DMS114 treated with DMSO at 0.1 percent for 48 hours (cell line): ENCODE data around the gene WWC2.
"Not testable (repeated sequence)": the region's sequence is repeated elsewhere in the genome, so short reads cannot be mapped to it uniquely, and the experiment has no call there.

Experiments
- DNase-seq: peaks from one replicate; lab custom pipeline; 2025; ENCODE audit not compliant: unreplicated experiment; lab: John Stamatoyannopoulos, UW

The WWC2 gene

DNA sequence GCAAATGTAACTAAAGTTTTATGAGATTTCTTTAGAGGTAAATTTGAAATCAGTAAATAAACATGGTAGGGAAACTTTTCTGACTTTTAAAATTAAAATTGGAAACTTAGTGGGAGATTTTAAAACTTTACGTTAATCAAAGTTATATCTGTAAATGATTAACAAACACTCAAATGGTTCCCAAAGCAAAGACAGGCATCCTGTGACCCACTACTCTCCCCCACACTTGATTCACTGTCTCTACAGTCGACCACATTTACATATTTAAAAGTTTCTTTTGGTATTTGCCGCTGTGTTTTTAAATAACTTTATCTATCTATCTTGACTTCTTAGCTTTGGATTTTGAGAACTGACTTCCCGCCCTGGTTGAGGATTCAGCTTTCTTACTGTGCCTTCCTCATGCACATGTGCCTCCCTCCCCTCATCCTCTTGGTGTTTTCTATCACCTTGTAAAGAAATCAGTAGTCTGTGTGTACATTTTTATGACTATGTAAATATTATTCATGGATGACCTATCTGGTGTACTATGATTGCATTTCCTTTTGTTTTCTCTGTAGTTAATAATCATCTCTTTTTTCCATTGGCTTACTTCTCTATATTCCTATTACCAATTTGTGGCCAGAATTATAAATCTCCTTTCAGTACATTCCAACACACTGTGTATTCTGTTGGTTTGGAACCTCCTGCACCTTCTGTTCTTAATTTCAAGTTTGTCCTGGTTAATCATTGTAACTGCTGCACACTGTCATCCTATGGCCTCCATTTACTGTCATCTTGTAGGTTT is 72.6 kb downstream of the WWC2 start:
- DNase-seq = no peak

DNA sequence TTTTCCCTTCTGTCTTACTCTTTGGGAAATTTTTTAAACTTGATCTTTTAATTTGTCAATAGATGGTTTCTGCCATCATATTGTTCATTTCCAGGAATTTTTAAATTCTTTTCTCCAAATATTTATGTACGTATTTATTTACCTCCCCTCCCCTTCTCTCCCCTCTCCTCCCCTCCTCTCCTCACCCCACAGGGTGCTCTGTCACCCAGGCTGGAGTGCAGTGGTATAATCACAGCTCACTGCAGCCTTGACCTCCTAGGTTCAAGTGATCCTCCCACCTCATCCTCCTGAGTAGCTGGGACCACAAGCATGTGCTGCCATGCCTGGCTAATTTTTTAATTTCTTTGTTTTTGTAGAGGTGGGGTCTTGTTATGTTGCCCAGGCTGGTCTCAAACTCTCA is 73.8 kb downstream of the WWC2 start:
- no peak for DNase-seq

DNA sequence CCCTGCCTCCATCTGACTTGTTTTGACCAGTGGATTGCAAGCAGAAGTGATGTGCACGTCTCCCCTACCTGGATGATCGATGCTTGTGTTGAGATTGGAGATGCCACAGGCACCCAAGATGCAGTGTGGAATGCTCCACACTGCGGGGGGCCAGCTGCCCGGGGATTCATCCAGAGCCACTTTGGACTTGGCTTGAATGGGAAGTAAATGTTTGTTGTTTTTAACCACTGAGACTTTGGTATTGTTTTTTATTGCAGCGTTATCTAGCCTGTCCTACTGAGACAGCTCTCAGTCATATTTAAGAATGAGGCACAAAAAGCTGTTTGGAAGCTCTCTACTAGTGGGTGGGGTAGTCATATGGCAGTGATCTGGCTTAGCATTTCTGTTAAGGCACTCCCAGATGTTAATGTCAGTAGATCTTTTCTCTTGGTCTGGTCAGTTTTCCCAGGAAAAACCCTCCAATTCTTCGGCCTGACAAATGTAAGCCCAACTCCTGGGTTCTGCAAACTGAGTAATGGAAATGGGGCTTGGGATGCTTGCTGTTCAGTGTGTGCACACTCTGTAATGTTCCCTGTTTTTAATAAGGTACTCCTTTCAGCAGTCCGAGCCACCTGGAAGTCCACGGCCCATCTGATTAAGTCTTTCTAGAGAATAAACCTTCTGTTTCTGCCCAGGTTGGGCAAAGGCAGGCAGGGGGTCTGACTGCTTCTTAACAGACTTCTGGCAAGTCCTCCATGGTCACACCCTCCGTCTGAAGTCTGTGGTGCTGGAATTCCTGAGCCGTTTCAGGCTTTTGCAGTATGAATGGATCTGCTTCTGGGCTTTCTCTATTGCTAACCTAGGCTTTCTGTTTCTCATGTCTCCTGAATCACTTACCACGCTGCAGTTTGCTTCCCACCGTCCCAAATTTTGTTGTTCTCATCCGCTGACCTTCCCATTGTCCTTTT is 74.8 kb downstream of the WWC2 start:
- DNase-seq = no peak

DNA sequence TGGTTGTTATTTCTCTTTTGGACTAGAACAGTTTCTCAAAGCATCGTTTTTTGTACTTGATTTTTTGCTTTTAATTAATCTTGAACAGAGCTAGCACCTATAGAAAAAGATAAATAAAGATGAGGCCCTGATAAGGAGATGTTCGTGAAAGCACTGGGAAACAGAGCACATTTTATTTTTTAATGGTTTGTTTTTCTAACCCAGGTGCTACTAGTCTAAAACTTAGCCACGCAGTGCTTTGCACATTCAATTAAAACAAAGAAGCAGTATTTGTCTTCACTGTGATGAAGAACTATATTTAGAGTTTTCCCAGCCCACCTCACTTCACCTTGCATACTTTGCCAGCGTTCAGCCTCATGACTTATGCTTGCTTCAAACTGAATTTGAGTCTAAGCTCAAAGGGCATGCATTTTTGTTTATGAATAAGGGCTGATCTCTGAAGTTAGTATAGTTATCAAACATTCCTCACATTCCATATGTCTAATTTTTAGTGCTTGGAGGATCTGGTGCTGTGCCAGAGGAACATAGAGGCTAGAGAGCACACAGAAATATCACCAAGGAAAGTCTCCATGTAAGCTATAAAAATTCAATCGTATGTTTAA is 76.7 kb downstream of the WWC2 start:
- no peak for DNase-seq

DNA sequence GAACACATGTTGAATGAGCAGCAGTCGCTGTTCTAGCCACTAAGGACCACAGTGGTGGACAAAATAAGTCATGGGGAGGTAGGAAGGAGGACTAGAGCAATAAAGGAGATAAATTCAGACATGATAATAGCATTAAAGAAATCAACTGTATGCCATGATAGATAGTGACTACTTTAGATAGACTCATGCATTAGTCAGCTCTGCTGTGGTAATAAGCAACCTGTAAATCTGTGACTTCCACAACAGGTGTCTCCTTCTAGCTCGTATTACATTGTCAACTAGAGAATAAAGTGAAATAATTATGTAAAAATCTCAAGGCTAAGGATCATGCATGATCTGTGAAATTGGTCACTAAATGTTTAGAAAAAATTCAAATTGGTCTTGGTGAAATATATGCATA is 77.9 kb downstream of the WWC2 start:
- no peak for DNase-seq

DNA sequence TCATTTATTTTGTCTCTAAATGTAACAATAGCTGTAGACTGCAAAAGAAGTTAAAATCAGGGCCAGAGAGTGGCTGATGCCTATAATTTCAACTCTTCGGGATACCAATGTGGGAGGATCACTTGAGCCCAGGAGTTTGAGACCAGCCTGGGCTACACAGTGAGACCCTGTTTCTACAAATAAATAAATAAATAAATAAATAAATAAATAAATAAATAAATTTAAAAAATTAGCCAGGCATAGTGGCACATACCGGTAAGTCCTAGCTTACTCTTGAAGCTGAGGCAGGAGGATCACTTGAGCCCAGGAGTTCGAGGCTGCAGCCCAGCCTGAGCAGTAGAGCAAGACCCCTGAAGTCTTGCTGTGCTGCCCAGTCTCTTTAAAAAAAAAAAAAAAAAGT is 79.1 kb downstream of the WWC2 start:
- DNase-seq = no peak

DNA sequence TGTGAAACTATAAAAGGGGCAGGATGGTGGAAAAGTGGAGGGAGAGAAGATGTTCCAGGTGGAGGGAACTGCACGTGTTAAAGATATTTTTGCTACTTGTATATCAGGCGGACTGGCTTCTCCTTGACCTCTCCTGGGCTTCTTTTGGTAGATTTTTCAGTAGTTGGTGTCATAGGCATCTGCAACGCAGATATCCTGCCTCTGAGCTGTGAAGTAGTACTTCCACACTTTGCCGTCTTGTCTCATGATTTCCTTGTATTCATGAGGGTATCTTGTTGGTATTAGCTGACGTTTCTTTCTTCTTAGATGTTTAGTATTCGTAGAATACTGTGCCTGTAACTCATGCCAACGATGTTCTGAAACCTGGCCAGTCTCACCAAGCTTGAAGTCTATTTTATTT is 81.0 kb downstream of the WWC2 start:
- DNase-seq = no peak

DNA sequence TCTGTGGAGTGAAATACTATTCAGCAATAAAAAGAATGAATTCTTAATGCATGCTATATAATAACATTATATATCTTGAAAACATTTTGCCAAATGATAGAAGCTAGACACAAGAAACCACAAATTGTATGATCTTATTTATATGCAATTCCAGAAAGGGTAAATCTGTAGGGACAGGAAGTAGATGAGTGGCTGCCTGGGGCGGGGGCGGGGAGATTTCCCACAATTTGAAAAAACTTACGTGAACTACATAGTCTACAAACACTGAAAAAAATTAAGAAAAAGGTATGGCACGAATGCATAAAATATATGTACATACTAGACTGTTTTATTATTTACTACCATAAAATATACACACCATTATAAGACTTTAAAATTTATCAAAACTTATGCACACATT is 81.6 kb downstream of the WWC2 start:
- no peak for DNase-seq

DNA sequence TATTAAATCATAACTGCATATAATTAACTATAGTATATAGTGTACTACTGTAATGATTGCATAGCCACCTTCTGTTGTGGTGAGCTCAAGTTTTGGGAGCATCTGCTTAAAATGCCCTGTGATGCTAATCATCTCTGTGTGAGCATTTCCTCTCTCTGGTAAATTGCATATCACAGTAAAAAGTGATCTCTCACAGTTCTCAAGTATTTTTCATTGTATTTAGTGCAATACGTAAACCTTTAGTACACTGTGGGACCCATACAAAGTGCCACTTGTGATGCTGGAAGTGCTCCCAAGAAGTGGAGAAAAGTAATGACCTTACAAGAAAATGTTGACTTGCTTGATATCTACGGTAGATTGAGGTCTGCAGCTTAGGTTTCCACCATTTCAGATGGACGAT is 82.0 kb downstream of the WWC2 start:
- DNase-seq = no peak

DNA sequence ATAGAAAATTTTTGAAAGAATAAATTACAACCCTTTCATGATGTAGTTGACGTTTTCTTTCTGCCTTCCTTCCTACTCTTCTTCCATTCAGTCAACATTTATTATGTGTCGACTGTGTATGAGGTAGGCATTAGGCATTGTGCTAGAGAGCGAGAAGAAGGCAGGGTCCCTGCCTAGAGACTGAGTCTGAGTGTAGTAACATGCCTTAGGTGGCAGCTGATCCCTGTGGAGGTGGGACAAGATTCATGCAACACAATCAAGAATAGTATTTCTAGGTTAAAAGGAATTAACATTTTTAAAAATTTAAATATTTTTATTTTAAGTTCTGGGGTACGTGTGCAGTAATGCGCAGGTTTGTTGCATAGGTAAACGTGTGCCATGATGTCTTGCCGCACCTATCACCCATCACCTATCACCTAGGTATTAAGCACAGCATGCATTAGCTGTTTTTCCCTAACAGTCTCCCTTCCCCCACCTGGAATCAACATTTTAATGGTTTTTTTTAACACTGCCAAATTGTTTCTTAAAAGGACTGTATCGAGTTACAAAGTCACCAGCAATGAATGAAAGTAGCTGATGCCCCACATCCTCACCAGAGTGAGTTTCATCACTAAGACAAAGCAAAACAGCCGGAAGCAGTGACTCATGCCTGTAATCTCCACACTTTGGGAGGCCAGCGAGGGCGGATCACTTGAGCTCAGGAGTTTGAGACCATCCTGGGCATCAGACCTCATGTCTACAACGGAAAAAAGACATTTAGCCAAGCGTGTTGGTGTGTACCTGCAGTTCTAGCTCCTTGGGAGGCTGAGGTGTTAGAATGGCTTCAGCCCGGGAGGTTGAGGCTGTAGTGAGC is 84.0 kb downstream of the WWC2 start:
- DNase-seq = no peak

DNA sequence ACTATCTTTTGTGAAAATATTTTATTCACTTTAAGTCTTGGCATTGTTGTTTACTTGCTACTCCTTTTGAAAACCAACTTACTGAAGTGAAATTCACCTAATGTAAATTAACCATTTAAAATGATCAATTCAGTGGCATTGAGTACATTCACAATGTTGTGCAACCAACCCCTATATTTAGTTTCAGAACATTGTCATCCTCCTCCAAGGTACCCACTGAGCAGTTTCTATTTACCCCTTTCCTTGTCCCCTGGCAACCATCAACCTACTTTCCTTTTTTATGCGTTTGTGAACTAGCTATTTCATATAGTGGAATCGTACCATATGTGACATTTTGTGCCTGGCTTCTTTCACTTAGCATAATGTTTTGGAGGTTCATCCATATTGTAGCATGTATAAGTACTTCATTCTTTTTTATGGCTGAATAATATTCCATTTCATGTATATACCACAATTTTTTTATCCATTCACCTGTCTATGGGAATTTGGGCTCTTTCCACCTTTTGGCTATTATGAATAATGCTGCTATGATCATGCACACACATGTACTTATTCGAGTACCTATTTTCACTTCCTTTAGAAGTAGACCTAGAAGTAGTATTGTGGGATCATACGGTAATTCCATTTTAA is 85.0 kb downstream of the WWC2 start:
- DNase-seq = no peak

DNA sequence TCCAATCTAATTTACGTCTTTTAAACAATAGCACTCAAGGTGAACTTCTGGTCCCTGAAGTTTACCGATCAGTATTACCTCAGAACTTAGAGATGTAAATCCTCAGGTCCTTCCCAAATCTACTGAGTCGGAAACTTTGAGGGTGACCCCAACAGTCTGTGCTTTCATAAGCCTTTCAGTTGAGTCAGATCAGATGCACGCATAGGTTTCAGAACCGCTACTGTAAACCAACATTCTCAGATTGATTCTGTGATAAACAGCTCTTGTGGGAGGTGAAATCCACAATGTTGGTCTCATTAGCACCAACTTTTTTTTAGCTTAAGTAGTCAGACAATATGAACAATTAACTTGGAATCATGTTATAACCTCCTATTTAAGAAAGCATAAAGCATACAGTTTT is 86.0 kb downstream of the WWC2 start:
- no peak for DNase-seq

DNA sequence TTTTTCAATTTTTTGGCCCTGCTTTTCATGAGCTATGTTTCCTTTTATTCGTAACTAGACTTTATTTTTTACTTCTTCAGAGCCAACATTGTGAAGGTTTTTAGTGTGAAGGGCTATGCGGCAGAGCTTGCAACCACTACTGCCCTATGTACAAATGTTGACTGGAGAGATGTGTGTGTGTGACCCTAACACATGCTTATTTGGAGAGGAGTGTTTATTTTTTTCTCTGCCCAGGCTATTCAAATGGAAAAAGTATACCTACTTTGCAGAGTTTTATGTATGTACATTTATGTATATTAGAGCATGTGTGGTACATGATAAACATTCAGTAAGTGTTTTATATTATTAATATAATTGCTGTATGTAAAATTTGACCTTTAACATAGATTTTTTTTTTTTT is 86.5 kb downstream of the WWC2 start:
- DNase-seq = no peak

DNA sequence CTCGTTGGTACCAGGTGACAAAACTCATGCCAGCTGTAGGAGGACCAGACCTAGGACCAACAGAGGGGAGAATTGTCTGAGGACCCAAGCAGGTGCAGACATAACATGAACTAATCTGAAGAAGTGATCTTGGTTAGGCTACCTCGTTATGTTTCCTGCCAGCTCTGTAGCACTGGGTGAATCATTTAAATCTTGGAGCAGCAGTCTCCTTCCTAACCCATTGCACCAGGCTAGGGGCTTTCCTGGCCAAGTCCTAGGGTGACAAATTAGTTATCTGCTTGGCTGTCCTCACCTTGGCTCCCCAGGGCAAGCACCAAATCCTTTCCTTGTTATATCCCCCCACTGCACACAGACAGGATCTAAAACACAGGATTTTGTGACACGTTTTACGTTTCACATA is 87.8 kb downstream of the WWC2 start:
- no peak for DNase-seq

DNA sequence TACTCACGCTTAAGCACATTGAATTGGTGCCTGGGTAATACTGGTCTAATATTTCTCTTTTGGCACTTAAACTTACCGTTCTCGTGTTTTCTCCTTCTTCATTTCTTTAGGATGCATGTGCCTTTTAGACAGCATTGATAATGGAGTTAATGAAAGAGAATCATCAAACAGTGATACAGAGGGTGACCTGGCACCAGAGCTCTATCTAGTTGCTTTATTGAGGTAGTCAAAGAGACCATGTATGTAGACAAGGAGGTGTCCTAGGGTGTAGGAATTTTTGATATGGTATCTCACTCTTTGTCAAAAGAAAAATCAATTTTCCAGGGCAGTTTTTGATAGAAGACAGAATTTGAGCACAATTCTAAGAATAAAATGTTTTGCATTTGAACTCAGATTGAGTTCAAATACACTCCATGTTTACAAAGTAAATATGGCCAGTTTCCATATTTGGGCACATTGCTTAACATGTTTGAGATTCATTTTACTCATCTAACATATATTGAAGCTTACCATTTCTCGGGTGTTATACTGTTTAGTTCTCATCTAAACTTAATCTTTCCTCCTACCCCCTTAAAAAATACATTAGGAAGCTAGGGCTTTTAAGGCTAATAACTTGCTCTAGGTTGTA is 92.0 kb downstream of the WWC2 start:
- DNase-seq = no peak

DNA sequence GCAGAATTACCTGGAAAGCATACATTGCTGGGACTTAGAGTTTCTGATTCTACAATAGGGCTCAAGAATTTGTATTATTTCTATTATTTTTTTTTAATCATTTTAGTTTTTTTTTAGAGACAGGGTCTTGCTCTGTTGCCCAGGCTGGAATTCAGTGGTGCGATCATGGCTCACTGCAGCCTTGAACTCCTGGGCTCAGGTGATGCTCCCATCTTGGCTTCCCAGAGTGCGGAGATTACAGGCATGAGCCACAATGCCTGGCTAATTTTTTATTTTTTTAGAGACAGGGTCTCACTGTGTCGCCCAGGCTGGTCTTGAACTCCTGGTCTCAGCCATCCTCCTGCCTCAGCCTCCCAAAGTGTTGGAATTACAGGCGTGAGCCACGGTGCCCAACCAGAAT is 92.6 kb downstream of the WWC2 start:
- no peak for DNase-seq

DNA sequence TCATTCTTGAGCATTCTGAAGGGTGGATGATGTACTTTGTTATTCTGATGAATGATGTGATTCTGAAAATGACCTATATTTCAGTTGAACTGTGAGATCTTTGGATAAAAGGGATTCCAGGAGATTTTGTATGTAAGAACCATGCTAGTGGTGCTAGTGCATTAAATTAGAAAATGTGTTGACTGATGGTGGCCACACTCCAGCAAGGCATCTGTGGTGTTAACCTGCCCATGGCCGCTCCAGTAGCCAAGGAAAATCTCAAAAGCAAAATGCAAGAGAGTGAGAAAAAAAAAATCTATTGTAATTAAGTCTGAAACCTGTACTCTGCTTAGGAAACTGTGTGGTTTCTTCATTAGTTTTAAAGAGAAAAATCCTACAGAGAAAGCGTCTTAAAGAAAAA is 93.5 kb downstream of the WWC2 start:
- no peak for DNase-seq

DNA sequence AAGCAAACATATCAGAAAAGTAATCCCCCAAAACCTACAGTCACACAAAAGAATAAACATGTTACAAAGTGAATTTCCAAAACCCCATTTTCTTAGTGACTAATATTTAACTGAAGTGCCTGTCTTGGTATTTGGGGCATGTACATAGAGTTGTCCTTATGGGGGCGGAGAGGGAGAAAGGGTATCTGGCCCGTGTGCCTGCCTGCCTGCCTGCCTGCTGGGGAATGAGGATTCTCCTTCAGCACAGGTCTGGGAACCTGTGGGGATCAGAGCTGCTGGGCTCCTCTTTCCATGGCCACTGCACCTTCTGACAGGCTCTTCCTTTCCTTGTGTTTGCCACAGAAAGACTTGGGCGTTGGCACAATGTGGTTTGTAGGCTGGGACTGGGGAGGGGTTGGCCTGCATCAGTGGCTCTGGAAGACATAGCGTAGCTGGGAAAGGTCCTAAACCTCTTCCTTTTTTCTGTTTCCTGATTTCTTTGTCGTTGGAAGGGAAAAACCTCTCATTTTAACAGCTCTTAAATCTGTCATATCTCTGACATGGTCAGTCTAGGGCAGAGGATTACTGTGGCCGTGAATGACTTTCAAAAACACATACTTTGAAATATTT is 94.8 kb downstream of the WWC2 start:
- not testable (repeated sequence) for DNase-seq

DNA sequence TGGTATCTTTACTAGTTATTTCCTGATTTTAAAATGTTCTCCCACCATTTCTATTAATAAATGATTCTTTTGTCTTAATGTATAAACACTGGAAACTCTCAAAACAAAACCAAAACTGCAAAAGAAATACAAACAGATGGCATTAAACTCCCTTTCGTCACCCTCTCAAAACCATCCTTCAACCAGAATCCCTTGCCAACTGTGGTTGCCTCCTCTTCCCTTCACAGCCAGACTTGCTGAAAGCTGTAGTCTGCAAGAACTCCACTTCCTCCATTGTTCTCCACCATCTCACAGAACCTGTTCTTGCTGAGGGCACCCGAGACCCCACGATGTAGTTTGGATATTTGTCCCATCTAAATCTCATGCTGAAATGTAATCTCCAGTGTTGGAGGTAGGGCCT is 96.5 kb downstream of the WWC2 start:
- no peak for DNase-seq

DNA sequence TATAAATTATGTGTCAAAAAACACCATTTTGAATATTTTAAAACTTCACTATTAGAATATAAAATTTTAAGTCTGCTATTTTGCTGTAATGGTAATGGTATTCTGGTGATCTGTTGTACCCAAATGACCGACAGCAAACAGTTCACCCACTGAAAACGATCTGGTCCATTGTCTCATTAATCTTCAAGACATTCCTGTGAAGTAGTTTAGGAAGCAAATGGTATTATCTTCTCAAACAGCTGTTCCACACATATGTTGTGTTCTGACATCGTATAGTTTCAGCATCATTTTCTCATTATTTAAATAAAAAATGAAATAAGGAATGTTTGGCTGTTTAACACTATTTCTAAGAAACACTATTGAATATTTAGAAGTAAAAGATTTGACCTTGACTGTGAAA is 98.1 kb downstream of the WWC2 start:
- no peak for DNase-seq
